ENCODE data around the gene GPR180.

GRCh38 chr13:94595001-94595949 is 6.4 kb upstream of the GPR180 start:
- TF ChIP-seq CTCF (conservative IDR thresholded peaks at IDR 0.05) = no peak
- TF ChIP-seq EZH2 (IDR thresholded peaks at IDR 0.05; ENCODE audit: low read depth) = no peak

All from PC-9 (cell line).